Fibroblast of skin of abdomen (primary cell): ENCODE measurements around the gene DNAH17.

ENCODE experiments used
- DNase-seq: peaks from one replicate; pipeline ENCODE4 v3.0.0-alpha.2; 2013

DNAH17 gene

GRCh38 chr17:78493853-78494695 lies 83.1 kb downstream of the DNAH17 start:
- DNase-seq, result no peak

GRCh38 chr17:78493450-78493849 lies 83.7 kb downstream of the DNAH17 start:
- no peak for DNase-seq

GRCh38 chr17:78492116-78492799 lies 84.9 kb downstream of the DNAH17 start:
- DNase-seq, result no peak

DNA sequence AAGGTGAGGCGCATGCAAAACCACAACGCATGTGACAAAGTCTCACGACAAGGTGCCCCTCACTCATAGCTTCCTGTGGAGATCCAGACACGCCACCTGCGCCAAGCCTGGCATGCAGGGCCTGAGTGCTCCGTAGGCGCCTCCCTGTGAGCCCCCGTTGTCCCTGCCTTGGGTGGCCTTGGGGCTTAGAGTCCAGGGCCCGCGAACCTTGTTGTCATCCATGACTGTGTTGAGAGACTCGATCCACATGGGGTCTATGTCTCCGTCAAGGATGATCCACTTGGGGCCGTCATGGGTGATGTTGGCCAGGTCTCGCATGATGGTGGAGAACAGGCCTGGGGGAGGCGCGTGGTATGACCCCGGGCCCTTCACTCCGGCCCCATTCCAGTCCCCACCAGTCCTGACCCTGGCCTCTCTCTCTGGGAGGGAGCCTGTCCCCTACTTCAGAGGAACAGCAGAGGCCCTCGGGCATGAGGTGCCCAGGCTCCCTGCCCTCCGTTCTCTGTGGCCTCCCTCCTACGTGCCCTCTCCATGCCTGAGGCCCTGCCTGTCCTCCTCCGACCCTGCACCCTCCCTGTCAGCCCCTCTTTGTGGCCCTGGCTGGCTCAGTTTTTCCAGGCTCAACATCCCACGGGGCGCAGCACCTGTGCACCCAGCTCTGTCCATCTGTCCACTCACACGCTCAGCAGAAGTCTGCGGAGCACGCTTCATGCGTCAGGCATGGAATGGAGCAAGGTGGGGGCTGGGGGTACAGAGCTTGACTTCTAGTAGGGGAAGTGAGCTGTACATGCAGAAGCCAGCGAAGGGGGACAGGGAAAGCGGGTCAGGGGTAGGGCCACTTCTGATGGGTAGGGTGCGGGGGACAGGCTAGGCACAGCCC lies 85.7 kb downstream of the DNAH17 start:
- no peak for DNase-seq

GRCh38 chr17:78490673-78491072 lies 86.5 kb downstream of the DNAH17 start:
- DNase-seq, result no peak

DNA sequence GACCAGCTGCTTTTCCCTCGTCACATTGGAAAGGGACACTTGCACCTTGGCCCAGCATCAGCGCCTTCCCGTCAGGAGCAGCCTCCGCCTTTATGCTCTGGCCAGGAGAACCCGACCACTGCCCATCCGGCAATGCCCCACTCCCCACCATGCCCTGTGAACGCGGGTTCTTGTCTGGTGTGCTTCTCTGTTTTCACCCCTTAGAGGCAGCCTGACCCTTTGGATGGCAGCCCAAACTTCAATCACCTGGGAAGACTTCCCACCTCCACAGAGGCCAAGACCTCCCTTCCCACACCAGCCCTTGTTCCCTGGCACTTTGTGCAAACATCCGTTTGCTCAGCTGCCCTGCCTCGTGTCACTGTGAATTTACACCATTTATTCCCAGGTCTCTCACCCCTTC lies 87.0 kb downstream of the DNAH17 start:
- no peak for DNase-seq

GRCh38 chr17:78488867-78489634 lies 88.1 kb downstream of the DNAH17 start:
- no peak for DNase-seq

GRCh38 chr17:78488156-78488555 lies 89.0 kb downstream of the DNAH17 start:
- no peak for DNase-seq

DNA sequence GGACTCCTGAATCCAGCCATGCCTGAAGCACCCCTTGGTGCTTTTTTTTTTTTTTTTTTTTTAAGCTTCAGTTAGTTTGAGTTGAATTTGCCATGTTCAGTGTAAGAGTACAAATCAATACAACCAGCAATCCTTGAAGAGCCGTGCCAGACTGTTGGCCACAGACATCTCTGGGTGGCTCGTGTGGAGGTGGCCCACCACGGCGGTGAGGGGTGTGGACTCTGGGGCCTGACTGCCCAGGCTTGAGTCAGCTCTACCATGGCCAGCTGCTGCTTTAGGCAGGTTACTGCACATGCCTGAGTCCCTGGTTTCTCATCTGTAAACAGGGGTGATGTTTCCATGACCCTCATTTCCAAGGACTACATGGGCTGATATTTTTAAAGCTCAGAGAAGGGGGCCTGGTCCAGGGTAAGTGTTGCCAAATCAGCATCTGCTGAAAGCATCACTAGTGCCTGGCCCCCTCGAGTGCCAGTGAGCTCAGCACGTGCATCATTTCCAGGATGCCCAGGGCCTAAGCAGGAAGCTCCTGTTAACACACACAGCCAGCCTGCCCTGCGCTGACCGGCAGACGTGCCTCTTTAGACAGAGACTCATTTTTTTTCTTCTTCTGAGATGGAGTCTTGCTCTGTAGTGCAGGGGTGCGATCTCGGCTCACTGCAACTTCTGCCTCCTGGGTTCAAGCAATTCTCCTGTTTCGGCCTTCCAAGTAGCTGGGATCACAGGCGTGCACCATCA lies 90.1 kb downstream of the DNAH17 start:
- DNase-seq, result no peak

- no peak for DNase-seq
Measured at GRCh38 chr17:78486228-78486802, 90.9 kb downstream of the DNAH17 start.

- DNase-seq, result no peak
Measured at GRCh38 chr17:78485290-78486168, 91.7 kb downstream of the DNAH17 start.

- peak; percentile 24 for DNase-seq
Measured at GRCh38 chr17:78484271-78485246, 92.6 kb downstream of the DNAH17 start.

- DNase-seq, result no peak
Measured at GRCh38 chr17:78479369-78479768, 97.8 kb downstream of the DNAH17 start.

DNA sequence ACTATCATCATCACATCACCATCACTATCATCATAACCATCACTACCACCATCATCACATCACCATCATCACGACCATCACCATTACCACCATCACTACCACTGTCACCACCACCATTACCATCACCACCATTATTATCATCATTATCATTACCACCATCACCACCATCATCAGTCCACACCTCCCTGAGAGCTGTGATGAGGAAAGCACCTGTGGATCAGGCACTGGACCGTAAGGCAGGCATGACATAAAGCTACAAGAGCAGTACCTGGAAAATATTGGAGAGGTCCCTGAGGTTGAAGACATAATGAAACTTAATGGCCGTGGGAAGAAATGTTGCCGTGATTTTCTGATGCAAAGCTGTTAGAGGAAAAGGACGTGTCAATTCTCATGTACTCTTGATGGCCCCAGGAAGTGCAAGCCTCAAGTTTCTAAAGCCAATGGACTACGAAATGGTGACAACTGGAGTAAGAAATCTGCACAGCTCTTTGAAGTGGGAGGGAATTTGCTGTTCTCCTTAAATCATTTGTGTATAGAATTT lies 98.4 kb downstream of the DNAH17 start:
- DNase-seq, result no peak

- DNase-seq, result no peak
Measured at GRCh38 chr17:78477913-78478756, 99.1 kb downstream of the DNAH17 start.

- no peak for DNase-seq
Measured at GRCh38 chr17:78476973-78477372, 100.2 kb downstream of the DNAH17 start.

GRCh38 chr17:78476149-78476548 lies 101.0 kb downstream of the DNAH17 start:
- DNase-seq, result no peak

GRCh38 chr17:78475211-78475610 lies 102.0 kb downstream of the DNAH17 start:
- DNase-seq, result no peak
